IMR-90 (cell line): Measurements from ENCODE around the gene CDC42BPA. TPM values are rescaled to one million over a fixed set of nuclear protein-coding genes. Genes with fewer than 3 reads are reported as not detected.

Experiments used
- ATAC-seq: fragments of 200-7000 bp; cut with Tn5 transposase; 2 replicates; pipeline ENCODE4 v1.9.1; 2020; ENCODE audit warnings: low read depth, mild to moderate bottlenecking, moderate library complexity
- BruUV-seq: library from RNA; stranded (reverse); fragments of 400-500 nt; replicated peaks from 2 replicates; lab custom pipeline; 2021; lab: Mats Ljungman, UMichigan
- CTCF ChIA-PET: fragments of 300-600 bp; formaldehyde crosslinking; extraction: SDS; loops from one replicate; lab custom pipeline; 2021; ENCODE audit warnings: antibody characterized with exemption; lab: Yijun Ruan, JAX
- POLR2A ChIA-PET: fragments of 300-600 bp; sonication (Branson Sonifier 250); formaldehyde crosslinking; loops from one replicate; lab custom pipeline; 2022; ENCODE audit warnings: antibody characterized with exemption; ENCODE audit not compliant: unreplicated experiment; lab: Charles Lee
- DNase-seq: peaks from one replicate; pipeline ENCODE4 v3.0.0; 2013
- H2AFZ ChIP-seq: replicated peaks from 2 replicates; pipeline ENCODE3; 2013; ENCODE audit warnings: low read length, mild to moderate bottlenecking; ENCODE audit not compliant: poor library complexity
- H2AK5ac ChIP-seq: 2 replicates; pipeline ENCODE4 v1.6.1; 2013; ENCODE audit warnings: low read depth, low read length, inconsistent platforms
- H2AK9ac ChIP-seq: replicated peaks from 2 replicates; pipeline ENCODE3; 2013; ENCODE audit warnings: mild to moderate bottlenecking, low read depth, low read length, moderate library complexity; ENCODE audit not compliant: poor library complexity
- H2BK120ac ChIP-seq: 2 replicates; pipeline ENCODE4 v1.6.1; 2013; ENCODE audit warnings: low read depth, low read length, inconsistent platforms
- H2BK15ac ChIP-seq: 3 replicates; pipeline ENCODE4 v1.6.1; 2013; ENCODE audit warnings: low read depth, low read length, inconsistent platforms
- H2BK20ac ChIP-seq: 2 replicates; pipeline ENCODE4 v1.6.1; 2013; ENCODE audit warnings: low read depth, mild to moderate bottlenecking, inconsistent platforms, low read length, moderate library complexity
- H2BK5ac ChIP-seq: 2 replicates; pipeline ENCODE4 v1.6.1; 2013; ENCODE audit warnings: mild to moderate bottlenecking, low read depth, low read length, inconsistent platforms; ENCODE audit not compliant: poor library complexity, severe bottlenecking
- H3K14ac ChIP-seq: replicated peaks from 2 replicates; pipeline ENCODE4 v1.6.1; 2013; ENCODE audit warnings: low read depth, low read length, inconsistent platforms
- H3K18ac ChIP-seq: 2 replicates; pipeline ENCODE4 v1.6.1; 2013; ENCODE audit warnings: low read depth, low read length, control low read depth
- H3K23ac ChIP-seq: 2 replicates; pipeline ENCODE4 v1.6.1; 2013; ENCODE audit warnings: low read depth, low read length, inconsistent platforms
- H3K27ac ChIP-seq: 2 replicates; pipeline ENCODE4 v1.5.1; 2013; ENCODE audit warnings: mild to moderate bottlenecking, control low read depth, low read length; ENCODE audit not compliant: insufficient read depth
- H3K27me3 ChIP-seq: 2 replicates; pipeline ENCODE4 v1.6.1; 2013; ENCODE audit warnings: low read length; ENCODE audit not compliant: control insufficient read depth, insufficient read depth
- H3K36me3 ChIP-seq: 2 replicates; pipeline ENCODE4 v1.6.1; 2013; ENCODE audit warnings: low read length, mixed read lengths; ENCODE audit not compliant: control insufficient read depth, insufficient read depth
- H3K4ac ChIP-seq: 2 replicates; pipeline ENCODE4 v1.6.1; 2013; ENCODE audit warnings: low read depth, low read length, inconsistent platforms
- H3K4me1 ChIP-seq: 2 replicates; pipeline ENCODE4 v1.6.1; 2013; ENCODE audit warnings: low read length, mixed read lengths; ENCODE audit not compliant: control insufficient read depth, insufficient read depth
- H3K4me2 ChIP-seq: 2 replicates; pipeline ENCODE4 v1.6.1; 2013; ENCODE audit warnings: low read depth, mild to moderate bottlenecking, control low read depth, low read length, moderate library complexity
- H3K4me3 ChIP-seq: 2 replicates; pipeline ENCODE4 v1.5.1; 2013; ENCODE audit warnings: low read depth, mild to moderate bottlenecking, control low read depth, low read length, moderate library complexity; ENCODE audit not compliant: insufficient read depth
- H3K56ac ChIP-seq: 2 replicates; pipeline ENCODE4 v1.6.1; 2013; ENCODE audit warnings: low read length, inconsistent platforms; ENCODE audit not compliant: insufficient read depth; ENCODE audit errors: extremely low read depth
- H3K79me1 ChIP-seq, 2 experiments: 2 replicates each; pipeline ENCODE4 v1.6.1; 2013; ENCODE audit warnings: low read length in 2 of 2, inconsistent platforms in 1 of 2, low read depth in 1 of 2
- H3K9ac ChIP-seq: 2 replicates; pipeline ENCODE4 v1.6.1; 2013; ENCODE audit warnings: low read depth, low read length, control low read depth
- H3K9me1 ChIP-seq: 2 replicates; pipeline ENCODE4 v1.6.1; 2013; ENCODE audit warnings: low read length, inconsistent platforms; ENCODE audit not compliant: insufficient read depth
- H3K9me3 ChIP-seq: 2 replicates; pipeline ENCODE4 v1.6.1; 2013; ENCODE audit warnings: low read length; ENCODE audit not compliant: control insufficient read depth, insufficient read depth
- H4K20me1 ChIP-seq: 2 replicates; pipeline ENCODE4 v1.6.1; 2013; ENCODE audit warnings: low read length, inconsistent platforms; ENCODE audit not compliant: insufficient read depth
- H4K5ac ChIP-seq: 2 replicates; pipeline ENCODE4 v1.6.1; 2013; ENCODE audit warnings: mild to moderate bottlenecking, low read depth, low read length, control low read depth
- H4K8ac ChIP-seq, 2 experiments: 2 replicates each; pipeline ENCODE4 v1.6.1; 2013; ENCODE audit warnings: low read depth in 2 of 2, low read length in 2 of 2, control low read depth in 1 of 2, inconsistent platforms in 1 of 2
- H4K91ac ChIP-seq: 2 replicates; pipeline ENCODE4 v1.6.1; 2013; ENCODE audit warnings: low read depth, low read length, inconsistent platforms; ENCODE audit not compliant: insufficient read depth
- BHLHE40 ChIP-seq: fragments of 150-350 bp; IDR thresholded peaks from 2 replicates; pipeline ENCODE4 v1.6.1; 2016; ENCODE audit warnings: mild to moderate bottlenecking, low read depth, low read length
- CEBPB ChIP-seq: IDR thresholded peaks from 2 replicates; pipeline ENCODE4 v1.6.1; 2012; ENCODE audit warnings: low read depth, low read length, improper control_type of control experiment
- CHD1 ChIP-seq: IDR thresholded peaks from 2 replicates; pipeline ENCODE4 v1.6.1; 2012; ENCODE audit warnings: low read depth, low read length, improper control_type of control experiment
- MAFK ChIP-seq: IDR thresholded peaks from 2 replicates; pipeline ENCODE4 v1.6.1; 2012; ENCODE audit warnings: low read depth, low read length, improper control_type of control experiment
- MAZ ChIP-seq: IDR thresholded peaks from 2 replicates; pipeline ENCODE4 v1.6.1; 2012; ENCODE audit warnings: low read depth, mild to moderate bottlenecking, low read length, improper control_type of control experiment, moderate library complexity, borderline replicate concordance
- MXI1 ChIP-seq: IDR thresholded peaks from 2 replicates; pipeline ENCODE4 v1.6.1; 2012; ENCODE audit warnings: low read depth, mild to moderate bottlenecking, low read length, moderate library complexity, borderline replicate concordance
- NFE2L2 ChIP-seq: fragments of 150-350 bp; IDR thresholded peaks from 2 replicates; pipeline ENCODE4 v1.6.1; 2016; ENCODE audit warnings: low read depth, mild to moderate bottlenecking, low read length
- POLR2A ChIP-seq: IDR thresholded peaks from 2 replicates; pipeline ENCODE4 v1.6.1; 2012; ENCODE audit warnings: mild to moderate bottlenecking, low read depth, low read length
- RAD21 ChIP-seq: IDR thresholded peaks from 2 replicates; pipeline ENCODE4 v1.6.1; 2012; ENCODE audit warnings: low read length, improper control_type of control experiment
- RCOR1 ChIP-seq: IDR thresholded peaks from 2 replicates; pipeline ENCODE4 v1.6.1; 2012; ENCODE audit warnings: mild to moderate bottlenecking, low read length, improper control_type of control experiment; ENCODE audit not compliant: insufficient replicate concordance
- RFX5 ChIP-seq: IDR thresholded peaks from 2 replicates; pipeline ENCODE4 v1.8.0; 2012; ENCODE audit warnings: low read depth, mild to moderate bottlenecking, low read length, moderate library complexity
- SMC3 ChIP-seq: fragments of 150-350 bp; IDR thresholded peaks from 2 replicates; pipeline ENCODE4 v1.6.1; 2016; ENCODE audit warnings: low read depth, mild to moderate bottlenecking, antibody characterized with exemption, low read length, moderate library complexity
- WGBS, 2 experiments: methylation state at CpG; one replicate each; pipeline versions ENCODE4 v1.1.5 to v1.1.7; 2013; ENCODE audit warnings: missing lambda C conversion rate in 2 of 2; ENCODE audit not compliant: insufficient read length in 1 of 2; ENCODE audit errors: extremely low coverage in 2 of 2; 5-methylcytosine and 5-hydroxymethylcytosine counted together
- dilution Hi-C: fragments of 300-500 bp; cut with HindIII; formaldehyde crosslinking; loops from one replicate; pipeline ENCODE4 v1.14.3; 2018; ENCODE audit warnings: low sequenced_read_pairs; ENCODE audit not compliant: unreplicated experiment
- in situ Hi-C: fragments of 300-500 bp; cut with MboI; formaldehyde crosslinking; loops from 3 replicates; pipeline ENCODE4 v1.14.3; 2019; ENCODE audit warnings: low sequenced_read_pairs, inconsistent platforms, mixed read lengths
- intact Hi-C: fragments of 100-400 bp; cut with micrococcal nuclease; formaldehyde crosslinking; loops from 2 replicates; pipeline ENCODE4 v1.10.0; 2022
- polyA plus RNA-seq, 3 experiments: library from polyadenylated mRNA; depleted of rRNA; stranded (reverse); fragments of >200 nt; gene quantifications; 2 replicates each; pipeline ENCODE4 v1.2.3, GENCODE V29; 2012; ENCODE audit warnings: low replicate concordance in 1 of 3
- total RNA-seq: library from RNA; depleted of rRNA; stranded (reverse); fragments of >200 nt; gene quantifications from 2 replicates; pipeline ENCODE4 v1.2.3, GENCODE V29; 2012
- TF ChIP-seq, protein P1 (sequence below): conservative IDR thresholded peaks from 2 replicates; pipeline ENCODE4 v1.5.1; 2012; ENCODE audit warnings: mild to moderate bottlenecking, low read depth, low read length, improper control_type of control experiment
- TF ChIP-seq, protein P2 (sequence below): fragments of 150-350 bp; IDR thresholded peaks from 2 replicates; pipeline ENCODE4 v1.6.1; 2016; ENCODE audit warnings: low read depth, mild to moderate bottlenecking, low read length, moderate library complexity, borderline replicate concordance
- TF ChIP-seq, protein P3 (sequence below): fragments of 150-350 bp; IDR thresholded peaks from 2 replicates; pipeline ENCODE4 v1.6.1; 2017; ENCODE audit warnings: mild to moderate bottlenecking, antibody characterized with exemption, low read length, low read depth

The CDC42BPA gene
- total and polyA plus RNA-seq, 2 of the 4 experiments (the other 2 are of a cell fraction): 9.4 to 27.8 TPM

DNA sequence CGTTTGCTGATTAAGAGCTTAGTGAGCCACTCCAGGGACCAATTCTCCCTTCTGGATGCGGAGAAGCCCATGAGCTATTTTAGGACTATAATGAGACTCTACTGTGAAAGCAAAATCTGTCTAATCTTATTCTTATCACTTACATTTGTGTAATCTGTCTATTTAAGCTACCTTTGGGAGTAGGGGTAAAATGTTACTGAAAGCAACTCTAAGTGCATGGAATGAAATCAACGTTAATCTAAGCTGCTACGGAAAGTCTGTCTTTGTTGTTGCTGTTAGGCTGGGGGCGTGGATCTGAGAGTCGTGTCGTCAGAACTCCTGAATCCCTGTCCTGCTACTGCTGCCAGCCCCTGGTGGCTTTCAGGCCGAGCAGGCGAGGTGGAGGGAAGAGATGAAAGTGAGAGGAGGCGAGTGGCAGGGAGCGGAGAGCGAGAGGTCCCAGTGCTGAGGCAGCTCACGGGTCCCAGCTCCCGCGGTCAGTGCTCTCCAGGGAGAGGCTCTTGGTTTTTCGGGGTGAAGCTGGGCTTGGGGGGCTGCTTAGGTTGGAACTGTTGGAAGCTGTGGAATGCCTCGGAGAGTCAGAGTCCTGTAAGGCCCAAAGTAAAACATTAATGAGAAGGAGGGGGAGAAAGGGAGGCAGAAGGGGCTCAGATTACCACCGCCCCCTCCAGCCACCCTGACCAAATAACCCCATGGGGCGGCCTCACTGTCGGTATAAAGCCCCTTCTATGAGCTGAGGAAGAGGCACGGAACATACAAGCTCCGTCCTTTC lies 324.3 kb downstream of the CDC42BPA start:
- BruUV-seq: no TSS peak
- TF ChIP-seq CHD1: no peak
- no peak for TF ChIP-seq MAZ
- TF ChIP-seq RFX5: no peak
- TF ChIP-seq, protein P1, sequence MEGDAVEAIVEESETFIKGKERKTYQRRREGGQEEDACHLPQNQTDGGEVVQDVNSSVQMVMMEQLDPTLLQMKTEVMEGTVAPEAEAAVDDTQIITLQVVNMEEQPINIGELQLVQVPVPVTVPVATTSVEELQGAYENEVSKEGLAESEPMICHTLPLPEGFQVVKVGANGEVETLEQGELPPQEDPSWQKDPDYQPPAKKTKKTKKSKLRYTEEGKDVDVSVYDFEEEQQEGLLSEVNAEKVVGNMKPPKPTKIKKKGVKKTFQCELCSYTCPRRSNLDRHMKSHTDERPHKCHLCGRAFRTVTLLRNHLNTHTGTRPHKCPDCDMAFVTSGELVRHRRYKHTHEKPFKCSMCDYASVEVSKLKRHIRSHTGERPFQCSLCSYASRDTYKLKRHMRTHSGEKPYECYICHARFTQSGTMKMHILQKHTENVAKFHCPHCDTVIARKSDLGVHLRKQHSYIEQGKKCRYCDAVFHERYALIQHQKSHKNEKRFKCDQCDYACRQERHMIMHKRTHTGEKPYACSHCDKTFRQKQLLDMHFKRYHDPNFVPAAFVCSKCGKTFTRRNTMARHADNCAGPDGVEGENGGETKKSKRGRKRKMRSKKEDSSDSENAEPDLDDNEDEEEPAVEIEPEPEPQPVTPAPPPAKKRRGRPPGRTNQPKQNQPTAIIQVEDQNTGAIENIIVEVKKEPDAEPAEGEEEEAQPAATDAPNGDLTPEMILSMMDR: no peak
- TF ChIP-seq, protein P2, sequence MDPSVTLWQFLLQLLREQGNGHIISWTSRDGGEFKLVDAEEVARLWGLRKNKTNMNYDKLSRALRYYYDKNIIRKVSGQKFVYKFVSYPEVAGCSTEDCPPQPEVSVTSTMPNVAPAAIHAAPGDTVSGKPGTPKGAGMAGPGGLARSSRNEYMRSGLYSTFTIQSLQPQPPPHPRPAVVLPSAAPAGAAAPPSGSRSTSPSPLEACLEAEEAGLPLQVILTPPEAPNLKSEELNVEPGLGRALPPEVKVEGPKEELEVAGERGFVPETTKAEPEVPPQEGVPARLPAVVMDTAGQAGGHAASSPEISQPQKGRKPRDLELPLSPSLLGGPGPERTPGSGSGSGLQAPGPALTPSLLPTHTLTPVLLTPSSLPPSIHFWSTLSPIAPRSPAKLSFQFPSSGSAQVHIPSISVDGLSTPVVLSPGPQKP: no peak
- TF ChIP-seq, protein P3, sequence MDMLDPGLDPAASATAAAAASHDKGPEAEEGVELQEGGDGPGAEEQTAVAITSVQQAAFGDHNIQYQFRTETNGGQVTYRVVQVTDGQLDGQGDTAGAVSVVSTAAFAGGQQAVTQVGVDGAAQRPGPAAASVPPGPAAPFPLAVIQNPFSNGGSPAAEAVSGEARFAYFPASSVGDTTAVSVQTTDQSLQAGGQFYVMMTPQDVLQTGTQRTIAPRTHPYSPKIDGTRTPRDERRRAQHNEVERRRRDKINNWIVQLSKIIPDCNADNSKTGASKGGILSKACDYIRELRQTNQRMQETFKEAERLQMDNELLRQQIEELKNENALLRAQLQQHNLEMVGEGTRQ: no peak
- TF ChIP-seq BHLHE40: no peak
- TF ChIP-seq CEBPB: no peak
- TF ChIP-seq RCOR1: no peak
- TF ChIP-seq NFE2L2: no peak
- no peak for TF ChIP-seq RAD21
- TF ChIP-seq SMC3: no peak
- TF ChIP-seq POLR2A: no peak
- TF ChIP-seq MXI1: no peak
- no peak for TF ChIP-seq MAFK

More for the DNA sequence above, 324.3 kb downstream of the CDC42BPA start:
- Histone ChIP-seq H2BK15ac (no peak overlapping the region), H4K8ac (no peak overlapping the region), H3K36me3 (peaks cover 23% of the 10 kb centered on the region), H4K20me1 (no peaks in the 10 kb centered on the region), H3K4me3 (no peak overlapping the region), H3K9me1 (no peaks in the 10 kb centered on the region; the same call in 1 of the 2 replicates), H2AK9ac (no peak overlapping the region), H3K56ac (no peak overlapping the region), H3K27ac (no peak overlapping the region), H2BK20ac (no peak overlapping the region), H3K4ac (no peak overlapping the region), H3K18ac (no peak overlapping the region), H3K9ac (no peak overlapping the region), H4K91ac (no peak overlapping the region), H3K9me3 (no peaks in the 10 kb centered on the region), H2BK120ac (no peak overlapping the region), H2AFZ (no peak overlapping the region), H3K27me3 (no peaks in the 10 kb centered on the region), H2BK5ac (no peak overlapping the region), H3K23ac (no peak overlapping the region), H3K4me1 (no peaks in the 10 kb centered on the region; the same call in 1 of the 2 replicates), H4K5ac (no peak overlapping the region), H3K14ac (no peak overlapping the region), H3K4me2 (no peak overlapping the region), H3K79me1 (no peaks in the 10 kb centered on the region), H2AK5ac (no peak overlapping the region)
- no peak for DNase-seq
- intact Hi-C loops (loop anchor here (5.0 kb wide), 1 partner anchor 443 kb away; no protein-coding TSS in a partner anchor), in situ Hi-C loops (no loop called here), dilution Hi-C loops (no loop called here)
- CTCF ChIA-PET: no interaction called here
- POLR2A ChIA-PET: no interaction called here
- WGBS, 2 experiments: 78% methylated on average over 8 of the region's 22 CpGs; no CpG with 5 or more reads in 1 of the 2 experiments
- no peak for ATAC-seq
